ENCODE results near the gene FAM53C. TPM values are rescaled to one million over a fixed set of nuclear protein-coding genes. Genes with fewer than 3 reads are reported as not detected.

The FAM53C gene
- polyA plus RNA-seq, 3 donors = 24.9 to 92.2 (median 28.7) TPM

- Histone ChIP-seq H3K79me2 (ENCODE audit: insufficient read depth, low read length) (peaks cover 64% of the 10 kb centered on the region), H3K27me3 (ENCODE audit: control insufficient read depth in 2 of 2, insufficient read depth in 2 of 2, low read length in 2 of 2) (no peaks in the 10 kb centered on the region), H3K9ac (ENCODE audit: insufficient read depth, low read length, poor library complexity, severe bottlenecking) (peak overlapping the region; percentile 99), H2AFZ (ENCODE audit: insufficient read depth, low read depth, low read length, poor library complexity, severe bottlenecking) (peak overlapping the region; percentile 77), H3K27ac (ENCODE audit: low read depth in 1 of 2, low read length in 2 of 2) (peak overlapping the region; percentile 98 to 100), H3K4me3 (replicated peaks in 1 of 3; ENCODE audit: low read depth in 2 of 3, low read length in 3 of 3) (peak overlapping the region; percentile 78 to 98 (median 89)), H3K36me3 (replicated peaks in 1 of 2; ENCODE audit: control insufficient read depth in 1 of 2, insufficient read depth in 2 of 2, low read length in 2 of 2) (peaks cover 15 to 16% of the 10 kb centered on the region in 2 donors), H4K20me1 (ENCODE audit: insufficient read depth, low read length) (peaks cover 51% of the 10 kb centered on the region), H3K4me2 (replicated peaks; ENCODE audit: extremely low read depth, low read length, poor library complexity, severe bottlenecking) (peak overlapping the region; percentile 85), H3K4me1 (ENCODE audit: control insufficient read depth in 1 of 2, insufficient read depth in 2 of 2, low read length in 2 of 2) (peaks cover 21 to 25% of the 10 kb centered on the region in 2 donors), H3K9me3 (replicated peaks in 1 of 2; ENCODE audit: control insufficient read depth in 1 of 2, insufficient read depth in 1 of 2, low read length in 2 of 2) (peaks cover 0 to 6% of the 10 kb centered on the region in 2 donors)
- peak; percentile 77 to 84 (median 78) for DNase-seq
- H3K4me3 Mint-ChIP-seq = peak overlapping the region; percentile 98
- no peaks in the 10 kb centered on the region for H3K27me3 Mint-ChIP-seq (ENCODE audit: low read depth in 3 of 3)
- H3K9me3 Mint-ChIP-seq = peaks cover 4 to 10% (median 8%) of the 10 kb centered on the region in 7 donors
- WGBS (ENCODE audit: insufficient coverage) = under 1% methylated on average over 76 of the region's 88 CpGs
- peaks cover 43% of the 10 kb centered on the region for H3K4me1 Mint-ChIP-seq
- TF ChIP-seq, protein P1, sequence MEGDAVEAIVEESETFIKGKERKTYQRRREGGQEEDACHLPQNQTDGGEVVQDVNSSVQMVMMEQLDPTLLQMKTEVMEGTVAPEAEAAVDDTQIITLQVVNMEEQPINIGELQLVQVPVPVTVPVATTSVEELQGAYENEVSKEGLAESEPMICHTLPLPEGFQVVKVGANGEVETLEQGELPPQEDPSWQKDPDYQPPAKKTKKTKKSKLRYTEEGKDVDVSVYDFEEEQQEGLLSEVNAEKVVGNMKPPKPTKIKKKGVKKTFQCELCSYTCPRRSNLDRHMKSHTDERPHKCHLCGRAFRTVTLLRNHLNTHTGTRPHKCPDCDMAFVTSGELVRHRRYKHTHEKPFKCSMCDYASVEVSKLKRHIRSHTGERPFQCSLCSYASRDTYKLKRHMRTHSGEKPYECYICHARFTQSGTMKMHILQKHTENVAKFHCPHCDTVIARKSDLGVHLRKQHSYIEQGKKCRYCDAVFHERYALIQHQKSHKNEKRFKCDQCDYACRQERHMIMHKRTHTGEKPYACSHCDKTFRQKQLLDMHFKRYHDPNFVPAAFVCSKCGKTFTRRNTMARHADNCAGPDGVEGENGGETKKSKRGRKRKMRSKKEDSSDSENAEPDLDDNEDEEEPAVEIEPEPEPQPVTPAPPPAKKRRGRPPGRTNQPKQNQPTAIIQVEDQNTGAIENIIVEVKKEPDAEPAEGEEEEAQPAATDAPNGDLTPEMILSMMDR (IDR thresholded peaks at IDR 0.05) = peak; percentile 93
- intact Hi-C loops (cut with micrococcal nuclease) = loop anchor here (2.0 to 5.0 kb wide), 3 partner anchors 16 to 189 kb away; partner anchors contain the start of gene ETF1 (in 1 of the 2)
- peak overlapping the region; percentile 97 to 99 (median 98) for H3K27ac Mint-ChIP-seq
- H3K36me3 Mint-ChIP-seq = peaks cover 12 to 29% of the 10 kb centered on the region in 2 donors
Observed at GRCh38 chr5:138352722-138353559, 14.9 kb downstream of the FAM53C start.

GRCh38 chr5:138353560-138354080, 15.6 kb downstream of the FAM53C start:
- peaks cover 8 to 9% of the 10 kb centered on the region in 2 donors for H3K36me3 ChIP-seq (replicated peaks in 1 of 2; ENCODE audit: control insufficient read depth in 1 of 2, insufficient read depth in 2 of 2, low read length in 2 of 2)
- peaks cover 44% of the 10 kb centered on the region for H4K20me1 ChIP-seq (ENCODE audit: insufficient read depth, low read length)
- peak overlapping the region; percentile 78 to 98 (median 89) for H3K4me3 ChIP-seq (replicated peaks in 1 of 3; ENCODE audit: low read depth in 2 of 3, low read length in 3 of 3)
- peak in 2 of 3 donors; percentile 11 to 24 for DNase-seq
- Mint-ChIP-seq H3K27ac (peak overlapping the region; percentile 97 to 99 (median 98)), H3K36me3 (peaks cover 9 to 27% of the 10 kb centered on the region in 2 donors), H3K4me1 (peaks cover 43% of the 10 kb centered on the region), H3K4me3 (peak overlapping the region; percentile 98), H3K9me3 (peaks cover 4 to 10% (median 8%) of the 10 kb centered on the region in 7 donors), H3K27me3 (ENCODE audit: low read depth in 3 of 3) (no peaks in the 10 kb centered on the region)
- H3K9ac ChIP-seq (ENCODE audit: insufficient read depth, low read length, poor library complexity, severe bottlenecking) = peak overlapping the region; percentile 99
- intact Hi-C loops (cut with micrococcal nuclease) = loop anchor here (2.0 to 5.0 kb wide), 3 partner anchors 15 to 189 kb away; partner anchors contain the start of gene ETF1 (in 1 of the 2)
- H2AFZ ChIP-seq (ENCODE audit: insufficient read depth, low read depth, low read length, poor library complexity, severe bottlenecking) = peak overlapping the region; percentile 77
- TF ChIP-seq, protein P1 (IDR thresholded peaks at IDR 0.05) = no peak
- peak overlapping the region; percentile 98 to 100 for H3K27ac ChIP-seq (ENCODE audit: low read depth in 1 of 2, low read length in 2 of 2)
- no peaks in the 10 kb centered on the region for H3K27me3 ChIP-seq (ENCODE audit: control insufficient read depth in 2 of 2, insufficient read depth in 2 of 2, low read length in 2 of 2)
- H3K4me2 ChIP-seq (replicated peaks; ENCODE audit: extremely low read depth, low read length, poor library complexity, severe bottlenecking) = peak overlapping the region; percentile 85
- H3K4me1 ChIP-seq (ENCODE audit: control insufficient read depth in 1 of 2, insufficient read depth in 2 of 2, low read length in 2 of 2) = peaks cover 21 to 25% of the 10 kb centered on the region in 2 donors
- H3K9me3 ChIP-seq (replicated peaks in 1 of 2; ENCODE audit: control insufficient read depth in 1 of 2, insufficient read depth in 1 of 2, low read length in 2 of 2) = peaks cover 0 to 6% of the 10 kb centered on the region in 2 donors
- peaks cover 71% of the 10 kb centered on the region for H3K79me2 ChIP-seq (ENCODE audit: insufficient read depth, low read length)
- 0% methylated on average over 5 of the region's 11 CpGs for WGBS (ENCODE audit: insufficient coverage)

Measured in CD14-positive monocyte (primary cell).